ENCODE data around the gene BRCC3. TPM values are rescaled to one million over a fixed set of nuclear protein-coding genes. Genes with fewer than 3 reads are reported as not detected.

The BRCC3 gene
- total and polyA plus RNA-seq, 12 donors: 4.9 to 20.3 (median 15.8) TPM

- Histone ChIP-seq H3K4me1 (no peaks in the 10 kb centered on the region), H3K36me3 (peaks cover 0 to 32% (median 0%) of the 10 kb centered on the region in 9 donors), H3K27ac (no peak overlapping the region), H3K4me3 (no peak overlapping the region), H3K9me3 (no peaks in the 10 kb centered on the region), H3K27me3 (no peaks in the 10 kb centered on the region)
- intact Hi-C loops (cut with DNase I): no loop called here
- 99 to 100% methylated on average over 3 of the region's 3 CpGs for WGBS, 2 donors
- ATAC-seq: no peak
- TF ChIP-seq, protein P1, sequence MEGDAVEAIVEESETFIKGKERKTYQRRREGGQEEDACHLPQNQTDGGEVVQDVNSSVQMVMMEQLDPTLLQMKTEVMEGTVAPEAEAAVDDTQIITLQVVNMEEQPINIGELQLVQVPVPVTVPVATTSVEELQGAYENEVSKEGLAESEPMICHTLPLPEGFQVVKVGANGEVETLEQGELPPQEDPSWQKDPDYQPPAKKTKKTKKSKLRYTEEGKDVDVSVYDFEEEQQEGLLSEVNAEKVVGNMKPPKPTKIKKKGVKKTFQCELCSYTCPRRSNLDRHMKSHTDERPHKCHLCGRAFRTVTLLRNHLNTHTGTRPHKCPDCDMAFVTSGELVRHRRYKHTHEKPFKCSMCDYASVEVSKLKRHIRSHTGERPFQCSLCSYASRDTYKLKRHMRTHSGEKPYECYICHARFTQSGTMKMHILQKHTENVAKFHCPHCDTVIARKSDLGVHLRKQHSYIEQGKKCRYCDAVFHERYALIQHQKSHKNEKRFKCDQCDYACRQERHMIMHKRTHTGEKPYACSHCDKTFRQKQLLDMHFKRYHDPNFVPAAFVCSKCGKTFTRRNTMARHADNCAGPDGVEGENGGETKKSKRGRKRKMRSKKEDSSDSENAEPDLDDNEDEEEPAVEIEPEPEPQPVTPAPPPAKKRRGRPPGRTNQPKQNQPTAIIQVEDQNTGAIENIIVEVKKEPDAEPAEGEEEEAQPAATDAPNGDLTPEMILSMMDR (IDR thresholded peaks at IDR 0.05): no peak
- no peak for DNase-seq
Observed at GRCh38 chrX:155112171-155112570, 40.9 kb downstream of the BRCC3 start.

- Histone ChIP-seq H3K27ac (no peak overlapping the region), H3K4me3 (no peak overlapping the region), H3K36me3 (peaks cover 0 to 29% (median 0%) of the 10 kb centered on the region in 9 donors), H3K4me1 (no peaks in the 10 kb centered on the region), H3K27me3 (no peaks in the 10 kb centered on the region), H3K9me3 (no peaks in the 10 kb centered on the region)
- DNase-seq (no peak), ATAC-seq (no peak)
- intact Hi-C loops (cut with DNase I): no loop called here
- TF ChIP-seq, protein P1 (IDR thresholded peaks at IDR 0.05): no peak
- 94% methylated on average over 4 of the region's 4 CpGs for WGBS, 2 donors
Observed at GRCh38 chrX:155113097-155113496, 41.8 kb downstream of the BRCC3 start.

- no peak overlapping the region for H3K27ac ChIP-seq
- no peaks in the 10 kb centered on the region for H3K27me3 ChIP-seq
- DNase-seq (no peak), ATAC-seq (no peak)
- H3K4me1 ChIP-seq: no peaks in the 10 kb centered on the region
- TF ChIP-seq, protein P1 (IDR thresholded peaks at IDR 0.05): no peak
- peaks cover 0 to 32% (median 0%) of the 10 kb centered on the region in 9 donors for H3K36me3 ChIP-seq
- intact Hi-C loops (cut with DNase I): no loop called here
- WGBS, 2 donors: 89 to 100% methylated on average over 1 of the region's 1 CpG
- H3K4me3 ChIP-seq: no peak overlapping the region
- no peaks in the 10 kb centered on the region for H3K9me3 ChIP-seq
Observed at GRCh38 chrX:155115174-155115819, 44.0 kb downstream of the BRCC3 start.

- no peak for ATAC-seq
Observed at GRCh38 chrX:155127465-155127864, 56.2 kb downstream of the BRCC3 start.

More at GRCh38 chrX:155127465-155127864, 56.2 kb downstream of the BRCC3 start:
- H3K27me3 ChIP-seq: no peaks in the 10 kb centered on the region
- H3K4me3 ChIP-seq: no peak overlapping the region
- WGBS, 2 donors: 48 to 68% methylated on average over 1 of the region's 1 CpG
- peaks cover 0 to 18% (median 4%) of the 10 kb centered on the region in 11 donors for H3K9me3 ChIP-seq
- H3K36me3 ChIP-seq: peaks cover 0 to 9% (median 0%) of the 10 kb centered on the region in 9 donors
- no peak overlapping the region for H3K27ac ChIP-seq
- TF ChIP-seq, protein P1 (IDR thresholded peaks at IDR 0.05): no peak
- no peaks in the 10 kb centered on the region for H3K4me1 ChIP-seq
- intact Hi-C loops (cut with DNase I): no loop called here
- DNase-seq: no peak
